Mesenchymal stem cell (in vitro differentiated cells and primary cell): Measurements from ENCODE around the gene XPNPEP1.

ENCODE experiments used
- DNase-seq: peaks from one replicate; pipeline ENCODE4 v3.0.0-alpha.2; 2013
- H2AFZ ChIP-seq: one replicate; pipeline ENCODE4 v1.6.1; 2013; ENCODE audit warnings: low read depth, mild to moderate bottlenecking, control low read depth, inconsistent platforms, low read length, moderate library complexity
- H2AK5ac ChIP-seq: 2 replicates; pipeline ENCODE4 v1.6.1; 2013; ENCODE audit warnings: low read length, moderate library complexity, mild to moderate bottlenecking, inconsistent platforms; ENCODE audit not compliant: severe bottlenecking
- H2BK120ac ChIP-seq: one replicate; pipeline ENCODE4 v1.6.1; 2013; ENCODE audit warnings: low read depth, mild to moderate bottlenecking, inconsistent platforms, low read length, moderate library complexity
- H2BK12ac ChIP-seq, 2 experiments: one replicate each; pipeline ENCODE4 v1.6.1; 2013; ENCODE audit warnings: inconsistent platforms in 2 of 2, low read length in 2 of 2, mild to moderate bottlenecking in 2 of 2, moderate library complexity in 2 of 2, control low read depth in 1 of 2
- H2BK15ac ChIP-seq: one replicate; pipeline ENCODE4 v1.6.1; 2013; ENCODE audit warnings: mild to moderate bottlenecking, low read depth, inconsistent platforms; ENCODE audit not compliant: poor library complexity, severe bottlenecking
- H2BK5ac ChIP-seq: 2 replicates; pipeline ENCODE4 v1.6.1; 2013; ENCODE audit warnings: low read depth, mild to moderate bottlenecking, low read length, control low read depth, inconsistent platforms; ENCODE audit not compliant: poor library complexity, severe bottlenecking
- H3K14ac ChIP-seq, 2 experiments: one replicate each; pipeline ENCODE4 v1.6.1; 2013; ENCODE audit warnings: inconsistent platforms in 2 of 2, low read length in 2 of 2, control low read depth in 1 of 2, mild to moderate bottlenecking in 1 of 2, moderate library complexity in 1 of 2
- H3K18ac ChIP-seq, 2 experiments: one replicate each; pipeline ENCODE4 v1.6.1; 2013; ENCODE audit warnings: inconsistent platforms in 2 of 2, low read length in 2 of 2, control low read depth in 1 of 2, low read depth in 1 of 2, mild to moderate bottlenecking in 1 of 2
- H3K23ac ChIP-seq, 2 experiments: one replicate each; pipeline ENCODE4 v1.6.1; 2013; ENCODE audit warnings: inconsistent platforms in 2 of 2, low read length in 2 of 2, mild to moderate bottlenecking in 2 of 2, moderate library complexity in 2 of 2, control low read depth in 1 of 2
- H3K27ac ChIP-seq: 2 replicates; pipeline ENCODE4 v1.5.1; 2013; ENCODE audit warnings: mild to moderate bottlenecking, moderate library complexity, low read length, control low read depth, inconsistent platforms; ENCODE audit not compliant: poor library complexity, severe bottlenecking
- H3K27me3 ChIP-seq, 2 experiments: 2 replicates each; pipeline versions ENCODE4 v1.6.1 to v1.7.0; 2013; ENCODE audit warnings: low read length in 2 of 2, mild to moderate bottlenecking in 2 of 2, moderate library complexity in 2 of 2, control low read depth in 1 of 2, inconsistent platforms in 1 of 2; ENCODE audit not compliant: control insufficient read depth in 1 of 2, insufficient read depth in 1 of 2
- H3K36me3 ChIP-seq, 2 experiments: 2 replicates each; pipeline versions ENCODE4 v1.6.1 to v1.7.0; 2013; ENCODE audit warnings: low read length in 2 of 2, control low read depth in 1 of 2, inconsistent platforms in 1 of 2, low read depth in 1 of 2, mild to moderate bottlenecking in 1 of 2; ENCODE audit not compliant: insufficient read depth in 2 of 2, control insufficient read depth in 1 of 2
- H3K4ac ChIP-seq, 2 experiments: one replicate each; pipeline ENCODE4 v1.6.1; 2013; ENCODE audit warnings: inconsistent platforms in 2 of 2, low read length in 2 of 2, mild to moderate bottlenecking in 2 of 2, moderate library complexity in 2 of 2, control low read depth in 1 of 2, low read depth in 1 of 2
- H3K4me1 ChIP-seq: 2 replicates; pipeline ENCODE4 v1.6.1; 2013; ENCODE audit warnings: low read depth, low read length, control low read depth; ENCODE audit not compliant: control insufficient read depth, insufficient read depth
- H3K4me2 ChIP-seq: 2 replicates; pipeline ENCODE4 v1.6.1; 2013; ENCODE audit warnings: low read length, mild to moderate bottlenecking, inconsistent platforms; ENCODE audit not compliant: poor library complexity, severe bottlenecking
- H3K4me3 ChIP-seq, 2 experiments: 2 replicates each; pipeline versions ENCODE4 v1.5.1 to v1.7.0; 2013; ENCODE audit warnings: low read length in 2 of 2, mild to moderate bottlenecking in 2 of 2, control low read depth in 1 of 2, low read depth in 1 of 2; ENCODE audit not compliant: insufficient read depth in 1 of 2
- H3K79me1 ChIP-seq: replicated peaks from 2 replicates; pipeline ENCODE4 v1.6.1; 2013; ENCODE audit warnings: mild to moderate bottlenecking, control low read depth, low read length, inconsistent platforms; ENCODE audit not compliant: poor library complexity, severe bottlenecking
- H3K9ac ChIP-seq: 2 replicates; pipeline ENCODE4 v1.7.0; 2013; ENCODE audit warnings: mild to moderate bottlenecking, low read length, moderate library complexity
- H3K9me3 ChIP-seq: 2 replicates; pipeline ENCODE4 v1.7.0; 2013; ENCODE audit warnings: mild to moderate bottlenecking, low read length; ENCODE audit not compliant: control insufficient read depth
- H4K8ac ChIP-seq: one replicate; pipeline ENCODE4 v1.6.1; 2013; ENCODE audit warnings: inconsistent platforms, mild to moderate bottlenecking, low read length, moderate library complexity
- H4K91ac ChIP-seq: one replicate; pipeline ENCODE4 v1.6.1; 2013; ENCODE audit warnings: mild to moderate bottlenecking, low read length, inconsistent platforms
- WGBS: methylation state at CpG from one replicate; pipeline ENCODE4 v1.1.7; 2013; ENCODE audit warnings: mixed read lengths; 5-methylcytosine and 5-hydroxymethylcytosine counted together

The XPNPEP1 gene

GRCh38 chr10:109926825-109927224 lies 3.5 kb upstream of the XPNPEP1 start:
- Histone ChIP-seq H3K4me3 (peak overlapping the region in 1 of 2 experiments; percentile 2), H3K79me1 (peaks cover 1% of the 10 kb centered on the region), H2BK5ac (no peak overlapping the region), H2BK120ac (no peak overlapping the region), H3K14ac (no peak overlapping the region), H3K18ac (no peak overlapping the region), H3K4me1 (peaks cover 5% of the 10 kb centered on the region), H2BK15ac (no peak overlapping the region), H2AK5ac (no peak overlapping the region), H3K27ac (no peak overlapping the region), H2AFZ (no peak overlapping the region), H3K23ac (no peak overlapping the region), H3K27me3 (no peaks in the 10 kb centered on the region), H4K91ac (no peak overlapping the region), H2BK12ac (no peak overlapping the region), H3K4me2 (no peak overlapping the region), H3K4ac (no peak overlapping the region), H3K9ac (no peak overlapping the region), H3K9me3 (no peaks in the 10 kb centered on the region), H4K8ac (no peak overlapping the region), H3K36me3 (no peaks in the 10 kb centered on the region)
- DNase-seq = no peak
- 91% methylated on average over 1 of the region's 2 CpGs for WGBS

GRCh38 chr10:109926061-109926745 lies 2.9 kb upstream of the XPNPEP1 start:
- no peak overlapping the region for H2BK15ac ChIP-seq
- H2BK120ac ChIP-seq = no peak overlapping the region
- no peak overlapping the region for H3K14ac ChIP-seq
- peaks cover 4% of the 10 kb centered on the region for H3K79me1 ChIP-seq
- no peak overlapping the region for H3K18ac ChIP-seq
- H4K8ac ChIP-seq = no peak overlapping the region
- H3K4ac ChIP-seq = no peak overlapping the region
- no peak for DNase-seq
- H2AK5ac ChIP-seq = no peak overlapping the region
- no peak overlapping the region for H3K4me2 ChIP-seq
- H2BK12ac ChIP-seq = no peak overlapping the region
- WGBS = 94% methylated on average over 10 of the region's 10 CpGs
- no peaks in the 10 kb centered on the region for H3K27me3 ChIP-seq
- H3K4me1 ChIP-seq = peaks cover 6% of the 10 kb centered on the region
- no peak overlapping the region for H3K27ac ChIP-seq
- peak overlapping the region; percentile 44 for H3K9ac ChIP-seq
- H3K36me3 ChIP-seq = peaks cover 0 to 1% of the 10 kb centered on the region in 2 experiments
- H3K4me3 ChIP-seq = peak overlapping the region in 1 of 2 experiments; percentile 2
- no peaks in the 10 kb centered on the region for H3K9me3 ChIP-seq
- H2AFZ ChIP-seq = no peak overlapping the region
- H3K23ac ChIP-seq = no peak overlapping the region
- no peak overlapping the region for H2BK5ac ChIP-seq
- no peak overlapping the region for H4K91ac ChIP-seq

- Histone ChIP-seq H2BK12ac (no peak overlapping the region), H3K9ac (no peak overlapping the region), H4K8ac (no peak overlapping the region), H3K9me3 (no peaks in the 10 kb centered on the region), H4K91ac (no peak overlapping the region), H3K14ac (no peak overlapping the region), H3K36me3 (peaks cover 0 to 4% of the 10 kb centered on the region in 2 experiments), H2BK15ac (no peak overlapping the region), H2BK5ac (no peak overlapping the region), H3K79me1 (peaks cover 5% of the 10 kb centered on the region), H2AK5ac (no peak overlapping the region), H3K23ac (no peak overlapping the region), H3K4me2 (no peak overlapping the region), H3K4me3 (no peak overlapping the region), H3K27me3 (no peaks in the 10 kb centered on the region), H3K18ac (no peak overlapping the region), H3K4ac (no peak overlapping the region), H3K27ac (no peak overlapping the region), H3K4me1 (peaks cover 8% of the 10 kb centered on the region), H2AFZ (no peak overlapping the region), H2BK120ac (no peak overlapping the region)
- WGBS = 78% methylated on average over 5 of the region's 5 CpGs
- DNase-seq = no peak
Measured at GRCh38 chr10:109924967-109925620, 1.8 kb upstream of the XPNPEP1 start.

GRCh38 chr10:109924087-109924486 lies 776 bp upstream of the XPNPEP1 start:
- DNase-seq = no peak
- H3K4me3 ChIP-seq = peak overlapping the region in 1 of 2 experiments; percentile 86
- H3K79me1 ChIP-seq = peaks cover 5% of the 10 kb centered on the region
- no peak overlapping the region for H2BK5ac ChIP-seq
- H3K27ac ChIP-seq = no peak overlapping the region
- no peak overlapping the region for H3K23ac ChIP-seq
- no peak overlapping the region for H2BK120ac ChIP-seq
- H3K4ac ChIP-seq = peak overlapping the region; percentile 37 to 40
- peak overlapping the region; percentile 67 for H4K8ac ChIP-seq
- H3K18ac ChIP-seq = peak overlapping the region in 1 of 2 experiments; percentile 47
- H2BK15ac ChIP-seq = peak overlapping the region; percentile 36
- peak overlapping the region; percentile 89 for H3K9ac ChIP-seq
- H3K9me3 ChIP-seq = no peaks in the 10 kb centered on the region
- no peaks in the 10 kb centered on the region for H3K27me3 ChIP-seq
- H3K14ac ChIP-seq = no peak overlapping the region
- no peak overlapping the region for H2AFZ ChIP-seq
- H3K4me1 ChIP-seq = peaks cover 8% of the 10 kb centered on the region
- H2BK12ac ChIP-seq = peak overlapping the region in 1 of 2 experiments; percentile 32
- WGBS = 94% methylated on average over 7 of the region's 7 CpGs
- no peak overlapping the region for H2AK5ac ChIP-seq
- no peak overlapping the region for H4K91ac ChIP-seq
- H3K36me3 ChIP-seq = peaks cover 0 to 4% of the 10 kb centered on the region in 2 experiments
- no peak overlapping the region for H3K4me2 ChIP-seq
